Neural progenitor cell (in vitro differentiated cells): ENCODE results near the gene TIAM2.

ENCODE experiments used
- EZH2 ChIP-seq: fragments of 200-600 bp; sonication (generic); IDR thresholded peaks from 2 replicates; pipeline ENCODE4 v1.6.1; 2017; ENCODE audit warnings: antibody characterized with exemption, mild to moderate bottlenecking, moderate library complexity
- EZH2phosphoT487 ChIP-seq: fragments of 200-600 bp; sonication (generic); IDR thresholded peaks from 2 replicates; pipeline ENCODE4 v1.6.1; 2017; ENCODE audit warnings: antibody characterized with exemption
- TF ChIP-seq, protein P1 (sequence below): fragments of 200-600 bp; sonication (generic); IDR thresholded peaks from 2 replicates; pipeline ENCODE4 v1.5.1; 2017; ENCODE audit warnings: antibody characterized with exemption, mild to moderate bottlenecking

DNA sequence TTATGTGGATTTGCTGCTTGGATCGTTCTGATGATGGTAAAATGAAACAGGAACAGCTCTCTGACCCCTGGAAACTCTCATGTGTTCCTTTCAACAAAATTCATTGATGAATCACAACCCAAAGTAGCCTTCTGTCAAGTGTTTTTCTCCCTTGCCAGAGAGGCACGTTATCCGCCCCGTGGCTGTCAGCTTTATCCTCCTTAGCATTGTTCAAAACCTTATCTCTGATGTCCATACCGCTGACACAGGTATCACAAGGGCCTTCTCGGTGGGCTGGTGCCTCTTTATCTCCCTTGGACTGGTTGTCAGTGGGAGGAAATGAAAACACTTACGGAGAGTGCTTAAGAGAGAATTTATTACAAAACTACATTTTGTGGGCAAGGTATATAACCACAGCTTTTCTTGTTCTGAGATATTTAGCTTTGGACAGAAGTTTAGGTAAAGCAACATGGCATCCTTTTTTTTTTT lies 84.9 kb downstream of the TIAM2 start:
- TF ChIP-seq, protein P1, sequence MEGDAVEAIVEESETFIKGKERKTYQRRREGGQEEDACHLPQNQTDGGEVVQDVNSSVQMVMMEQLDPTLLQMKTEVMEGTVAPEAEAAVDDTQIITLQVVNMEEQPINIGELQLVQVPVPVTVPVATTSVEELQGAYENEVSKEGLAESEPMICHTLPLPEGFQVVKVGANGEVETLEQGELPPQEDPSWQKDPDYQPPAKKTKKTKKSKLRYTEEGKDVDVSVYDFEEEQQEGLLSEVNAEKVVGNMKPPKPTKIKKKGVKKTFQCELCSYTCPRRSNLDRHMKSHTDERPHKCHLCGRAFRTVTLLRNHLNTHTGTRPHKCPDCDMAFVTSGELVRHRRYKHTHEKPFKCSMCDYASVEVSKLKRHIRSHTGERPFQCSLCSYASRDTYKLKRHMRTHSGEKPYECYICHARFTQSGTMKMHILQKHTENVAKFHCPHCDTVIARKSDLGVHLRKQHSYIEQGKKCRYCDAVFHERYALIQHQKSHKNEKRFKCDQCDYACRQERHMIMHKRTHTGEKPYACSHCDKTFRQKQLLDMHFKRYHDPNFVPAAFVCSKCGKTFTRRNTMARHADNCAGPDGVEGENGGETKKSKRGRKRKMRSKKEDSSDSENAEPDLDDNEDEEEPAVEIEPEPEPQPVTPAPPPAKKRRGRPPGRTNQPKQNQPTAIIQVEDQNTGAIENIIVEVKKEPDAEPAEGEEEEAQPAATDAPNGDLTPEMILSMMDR, result no peak
- TF ChIP-seq EZH2 (no peak), EZH2phosphoT487 (no peak)
